Cardiac fibroblast (primary cell): ENCODE measurements around the gene TUBA3D.
"Not testable (repeated sequence)": the region's sequence is repeated elsewhere in the genome, so short reads cannot be mapped to it uniquely, and the experiment has no call there.

Experiments
- DNase-seq, 2 donors: peaks; one replicate each; pipeline versions ENCODE4 v3.0.0 to v3.0.0-alpha.2; 2010; ENCODE audit warnings: low read depth in 2 of 2
- H3K4me3 ChIP-seq, 2 donors: replicated peaks in 1 of 2; 1 replicate in 1 of 2; 2 replicates in 1 of 2; pipeline ENCODE4 v1.5.1; 2011; ENCODE audit warnings: low read depth in 2 of 2, low read length in 2 of 2, mild to moderate bottlenecking in 2 of 2, moderate library complexity in 1 of 2
- TF ChIP-seq, protein P1 (sequence below): IDR thresholded peaks from one replicate; pipeline ENCODE4 v1.5.1; 2011; ENCODE audit warnings: low read depth, mild to moderate bottlenecking, low read length, inconsistent platforms

The TUBA3D gene

GRCh38 chr2:131473266-131473665 lies 2.7 kb upstream of the TUBA3D start:
- DNase-seq, H3K4me3 ChIP-seq: not testable (repeated sequence)

DNA sequence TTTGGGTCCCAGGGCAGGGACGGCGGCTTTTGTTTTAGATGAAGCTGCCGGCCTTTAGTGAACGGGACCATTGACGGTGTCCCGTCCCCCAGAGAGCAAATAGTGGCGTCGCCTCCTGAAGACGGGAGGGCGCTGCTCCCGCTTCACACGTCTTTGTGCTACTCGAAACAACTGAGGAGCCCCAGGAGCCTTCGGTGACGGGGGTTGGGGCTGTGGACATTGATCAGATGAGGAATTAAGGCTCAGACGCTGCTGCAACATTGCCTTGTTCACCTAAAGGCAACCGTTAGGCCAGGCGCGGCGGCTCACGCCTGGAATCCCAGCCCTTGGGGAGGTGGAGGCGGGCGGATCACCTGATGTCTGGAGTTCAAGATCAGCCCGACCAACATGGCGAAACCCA lies 444 bp downstream of the TUBA3D start:
- DNase-seq, H3K4me3 ChIP-seq: not testable (repeated sequence)

- H3K4me3 ChIP-seq, DNase-seq: not testable (repeated sequence)
Measured at GRCh38 chr2:131477227-131477626, 1.3 kb downstream of the TUBA3D start.

DNA sequence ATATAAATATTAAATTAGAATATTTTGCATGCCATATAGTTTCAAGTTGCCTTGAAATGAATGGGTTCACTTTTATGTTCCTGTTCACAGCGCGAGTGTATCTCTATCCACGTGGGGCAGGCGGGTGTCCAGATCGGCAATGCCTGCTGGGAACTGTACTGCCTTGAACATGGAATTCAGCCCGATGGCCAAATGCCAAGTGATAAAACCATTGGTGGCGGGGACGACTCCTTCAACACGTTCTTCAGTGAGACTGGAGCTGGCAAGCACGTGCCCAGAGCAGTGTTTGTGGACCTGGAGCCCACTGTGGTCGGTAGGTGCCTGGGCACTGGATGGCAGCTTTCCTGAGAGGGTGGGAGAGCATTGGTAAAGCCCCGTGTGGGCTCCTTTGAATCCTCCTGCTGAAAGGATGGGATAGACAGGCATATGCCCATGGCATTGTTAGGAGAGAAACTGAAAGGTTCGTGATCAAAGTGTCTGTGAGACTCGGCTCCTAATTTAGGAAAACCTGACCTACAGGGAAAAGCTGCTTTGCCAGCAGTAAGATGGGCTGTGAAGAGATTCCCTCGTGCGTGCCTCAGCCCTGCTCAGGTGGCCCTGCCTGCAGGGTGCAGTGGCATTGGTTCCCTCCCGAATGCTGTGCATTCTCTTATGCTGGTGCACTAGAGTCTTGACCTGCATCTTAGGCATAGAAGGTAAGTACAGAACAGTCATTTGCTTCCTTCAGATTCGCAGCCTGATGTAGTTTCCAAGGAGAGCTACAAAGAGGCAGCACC lies 2.3 kb downstream of the TUBA3D start:
- peak in 1 of 2 donors; percentile 24 for DNase-seq
- not testable (repeated sequence) for H3K4me3 ChIP-seq

- not testable (repeated sequence) for H3K4me3 ChIP-seq, DNase-seq
Measured at GRCh38 chr2:131478850-131479461, 3.0 kb downstream of the TUBA3D start.

DNA sequence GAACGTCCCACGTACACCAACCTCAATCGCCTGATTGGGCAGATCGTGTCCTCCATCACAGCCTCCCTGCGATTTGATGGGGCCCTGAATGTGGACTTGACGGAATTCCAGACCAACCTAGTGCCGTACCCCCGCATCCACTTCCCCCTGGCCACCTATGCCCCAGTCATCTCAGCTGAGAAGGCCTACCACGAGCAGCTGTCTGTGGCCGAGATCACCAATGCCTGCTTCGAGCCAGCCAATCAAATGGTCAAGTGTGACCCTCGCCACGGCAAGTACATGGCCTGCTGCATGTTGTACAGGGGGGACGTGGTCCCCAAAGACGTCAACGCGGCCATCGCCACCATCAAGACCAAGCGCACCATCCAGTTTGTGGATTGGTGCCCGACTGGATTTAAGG lies 4.4 kb downstream of the TUBA3D start:
- H3K4me3 ChIP-seq, DNase-seq: not testable (repeated sequence)

- not testable (repeated sequence) for DNase-seq, H3K4me3 ChIP-seq
Measured at GRCh38 chr2:131482506-131483155, 6.7 kb downstream of the TUBA3D start.

DNA sequence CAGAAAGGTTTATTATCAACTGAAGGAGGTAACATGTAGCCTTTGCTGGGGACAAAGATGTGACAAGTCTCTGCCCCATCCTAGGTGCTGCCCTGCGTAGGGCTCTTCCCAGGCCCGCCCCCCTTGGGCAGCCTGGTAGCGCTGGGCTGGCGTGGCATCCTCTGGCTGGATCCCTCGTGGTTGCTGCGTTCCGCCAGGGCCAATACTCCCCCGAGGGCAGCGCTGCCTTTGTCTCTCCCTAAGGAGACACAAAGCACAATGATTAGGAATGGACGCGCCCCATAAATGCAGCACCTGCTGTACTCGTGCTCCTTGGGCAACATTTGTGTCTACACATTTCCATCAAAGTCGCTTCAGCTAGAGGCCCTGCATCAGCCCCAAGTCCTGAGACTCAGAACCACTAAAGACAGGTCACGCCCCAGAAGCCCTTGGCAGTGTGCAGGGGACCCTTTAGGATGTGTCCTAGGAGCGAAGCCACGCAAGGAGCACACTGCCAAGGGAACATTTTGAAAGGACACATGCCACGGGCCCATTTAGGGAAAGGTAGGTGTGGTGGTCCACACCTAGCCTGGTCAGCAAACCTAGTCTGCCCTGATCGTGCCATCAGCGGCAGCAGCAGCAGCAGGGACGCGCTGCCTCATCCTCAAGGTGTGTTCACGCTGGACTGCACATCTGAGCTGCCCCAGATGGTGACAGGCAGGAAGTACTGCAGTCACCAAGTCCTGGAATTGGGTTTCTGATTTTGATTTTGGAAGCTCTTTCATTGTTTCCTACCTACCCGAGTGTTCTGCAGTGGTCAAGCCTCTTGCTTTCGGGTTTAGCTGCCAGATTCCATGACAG lies 8.3 kb downstream of the TUBA3D start:
- H3K4me3 ChIP-seq, DNase-seq: not testable (repeated sequence)

- not testable (repeated sequence) for H3K4me3 ChIP-seq, DNase-seq
Measured at GRCh38 chr2:131484906-131485460, 9.1 kb downstream of the TUBA3D start.

DNA sequence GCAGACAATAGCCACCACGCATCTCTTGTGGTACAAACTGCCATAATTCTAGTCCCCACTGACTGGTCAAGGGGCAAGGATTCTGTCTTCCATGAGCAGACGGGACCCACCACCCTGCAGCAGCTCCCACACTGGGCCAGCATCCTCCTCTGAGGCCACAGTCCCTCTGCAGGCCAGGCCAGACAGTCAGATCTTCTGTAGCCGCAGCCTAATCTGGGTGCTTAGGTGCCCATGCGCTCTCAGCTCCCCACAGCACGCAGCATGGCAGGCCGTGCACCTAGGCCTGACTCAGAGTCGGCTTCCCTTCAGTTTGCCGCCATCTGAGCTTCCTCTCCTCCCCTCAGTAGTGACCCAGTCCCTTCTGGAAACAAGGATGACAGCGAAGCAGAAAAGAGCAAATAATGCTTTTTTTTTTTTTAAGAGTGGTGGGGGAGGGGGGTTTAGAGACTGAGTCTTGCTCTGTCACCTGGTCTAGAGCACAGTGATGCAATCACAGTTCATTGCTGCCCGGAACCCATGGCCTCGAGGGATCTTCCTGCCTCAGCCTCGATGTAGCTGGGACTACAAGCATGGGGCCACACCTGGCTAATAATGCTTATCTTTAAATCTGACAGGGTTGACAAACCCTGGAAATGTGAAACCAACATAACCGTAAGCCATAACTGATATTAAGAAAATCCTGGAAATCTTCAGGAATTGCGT lies 10.4 kb downstream of the TUBA3D start:
- H3K4me3 ChIP-seq, result not testable (repeated sequence)

GRCh38 chr2:131488306-131489205 lies 12.6 kb downstream of the TUBA3D start:
- no peak overlapping the region for H3K4me3 ChIP-seq
- TF ChIP-seq, protein P1, sequence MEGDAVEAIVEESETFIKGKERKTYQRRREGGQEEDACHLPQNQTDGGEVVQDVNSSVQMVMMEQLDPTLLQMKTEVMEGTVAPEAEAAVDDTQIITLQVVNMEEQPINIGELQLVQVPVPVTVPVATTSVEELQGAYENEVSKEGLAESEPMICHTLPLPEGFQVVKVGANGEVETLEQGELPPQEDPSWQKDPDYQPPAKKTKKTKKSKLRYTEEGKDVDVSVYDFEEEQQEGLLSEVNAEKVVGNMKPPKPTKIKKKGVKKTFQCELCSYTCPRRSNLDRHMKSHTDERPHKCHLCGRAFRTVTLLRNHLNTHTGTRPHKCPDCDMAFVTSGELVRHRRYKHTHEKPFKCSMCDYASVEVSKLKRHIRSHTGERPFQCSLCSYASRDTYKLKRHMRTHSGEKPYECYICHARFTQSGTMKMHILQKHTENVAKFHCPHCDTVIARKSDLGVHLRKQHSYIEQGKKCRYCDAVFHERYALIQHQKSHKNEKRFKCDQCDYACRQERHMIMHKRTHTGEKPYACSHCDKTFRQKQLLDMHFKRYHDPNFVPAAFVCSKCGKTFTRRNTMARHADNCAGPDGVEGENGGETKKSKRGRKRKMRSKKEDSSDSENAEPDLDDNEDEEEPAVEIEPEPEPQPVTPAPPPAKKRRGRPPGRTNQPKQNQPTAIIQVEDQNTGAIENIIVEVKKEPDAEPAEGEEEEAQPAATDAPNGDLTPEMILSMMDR, result no peak
- no peak for DNase-seq

More for the DNA sequence above, 10.4 kb downstream of the TUBA3D start:
- not testable (repeated sequence) for DNase-seq

GRCh38 chr2:131490616-131491468 lies 14.9 kb downstream of the TUBA3D start:
- DNase-seq, result not testable (repeated sequence)
- H3K4me3 ChIP-seq, result peak overlapping the region; percentile 47 to 57

DNA sequence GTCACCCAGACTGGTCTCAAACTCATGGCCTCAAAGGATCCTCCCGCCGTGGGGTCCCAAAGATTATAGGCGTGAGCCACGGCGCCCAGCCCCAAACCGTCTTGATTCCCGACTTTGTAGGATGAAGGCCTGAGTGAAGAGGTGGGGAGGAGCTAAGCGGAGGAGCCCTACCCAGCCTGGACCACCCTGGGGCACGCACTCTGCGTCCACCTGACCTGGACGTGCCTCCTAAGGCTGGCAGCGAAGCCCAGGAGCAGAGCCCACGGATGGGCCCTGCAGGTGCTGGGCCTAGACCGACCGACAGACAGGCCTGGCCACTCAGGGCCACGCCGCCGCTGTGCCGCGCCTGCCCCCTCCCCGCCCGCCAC lies 15.5 kb downstream of the TUBA3D start:
- DNase-seq, result not testable (repeated sequence)
- peak overlapping the region; percentile 47 to 57 for H3K4me3 ChIP-seq

DNA sequence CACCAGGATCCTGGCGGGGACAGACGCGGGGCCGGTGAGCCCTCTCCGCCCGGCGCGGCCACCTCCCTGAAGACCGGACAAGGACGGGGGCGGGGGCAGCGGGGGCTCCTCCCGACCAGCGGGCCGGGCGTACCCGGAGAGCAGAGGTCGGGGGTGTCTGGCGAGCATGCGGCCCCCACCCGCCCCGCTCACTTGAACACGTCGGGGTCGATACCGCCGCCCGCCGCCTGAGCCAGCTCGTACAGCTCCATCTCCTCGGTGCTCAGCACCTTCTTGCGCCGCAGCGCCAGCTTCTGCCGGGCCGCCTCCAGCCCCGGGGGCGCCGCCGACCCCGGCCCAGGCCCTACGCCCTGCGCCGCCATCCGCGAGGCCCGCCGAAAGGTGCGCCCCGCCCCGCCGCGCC lies 16.1 kb downstream of the TUBA3D start, which contains the start of gene MZT2A:
TSS of gene MZT2A (minus strand) at position 383 of the 403 bp plus-strand sequence. CDS start at position 362, 21 bp downstream.
- DNase-seq, result peak in 1 of 2 donors; percentile 7
- peak within 1 kb of the TSS; percentile 82 to 84 for H3K4me3 ChIP-seq
